Fibroblast of villous mesenchyme (primary cell): ENCODE data around the gene NSUN7. TPM values are rescaled to one million over a fixed set of nuclear protein-coding genes. Genes with fewer than 3 reads are reported as not detected.

Experiments
- DNase-seq: peaks from one replicate; pipeline ENCODE4 v3.0.0-alpha.2; 2010; ENCODE audit warnings: low read depth
- H3K4me3 ChIP-seq: 2 replicates; pipeline ENCODE4 v1.5.1; 2011; ENCODE audit warnings: low read depth, mild to moderate bottlenecking, low read length
- total RNA-seq: library from RNA; depleted of rRNA; stranded (reverse); fragments of >200 nt; gene quantifications from 2 replicates; pipeline ENCODE4 v1.2.3, GENCODE V29; 2012
- TF ChIP-seq, protein P1 (sequence below): IDR thresholded peaks from 2 replicates; pipeline ENCODE4 v1.5.1; 2012; ENCODE audit warnings: low read depth, mild to moderate bottlenecking, low read length; ENCODE audit not compliant: insufficient read depth

NSUN7 gene
- total RNA-seq, 1 donor = 0.86 TPM

GRCh38 chr4:40837094-40837870 is 87.5 kb downstream of the NSUN7 start:
- no peak overlapping the region for H3K4me3 ChIP-seq
- TF ChIP-seq, protein P1, sequence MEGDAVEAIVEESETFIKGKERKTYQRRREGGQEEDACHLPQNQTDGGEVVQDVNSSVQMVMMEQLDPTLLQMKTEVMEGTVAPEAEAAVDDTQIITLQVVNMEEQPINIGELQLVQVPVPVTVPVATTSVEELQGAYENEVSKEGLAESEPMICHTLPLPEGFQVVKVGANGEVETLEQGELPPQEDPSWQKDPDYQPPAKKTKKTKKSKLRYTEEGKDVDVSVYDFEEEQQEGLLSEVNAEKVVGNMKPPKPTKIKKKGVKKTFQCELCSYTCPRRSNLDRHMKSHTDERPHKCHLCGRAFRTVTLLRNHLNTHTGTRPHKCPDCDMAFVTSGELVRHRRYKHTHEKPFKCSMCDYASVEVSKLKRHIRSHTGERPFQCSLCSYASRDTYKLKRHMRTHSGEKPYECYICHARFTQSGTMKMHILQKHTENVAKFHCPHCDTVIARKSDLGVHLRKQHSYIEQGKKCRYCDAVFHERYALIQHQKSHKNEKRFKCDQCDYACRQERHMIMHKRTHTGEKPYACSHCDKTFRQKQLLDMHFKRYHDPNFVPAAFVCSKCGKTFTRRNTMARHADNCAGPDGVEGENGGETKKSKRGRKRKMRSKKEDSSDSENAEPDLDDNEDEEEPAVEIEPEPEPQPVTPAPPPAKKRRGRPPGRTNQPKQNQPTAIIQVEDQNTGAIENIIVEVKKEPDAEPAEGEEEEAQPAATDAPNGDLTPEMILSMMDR = no peak
- DNase-seq = no peak

GRCh38 chr4:40838742-40839141 is 89.0 kb downstream of the NSUN7 start:
- no peak overlapping the region for H3K4me3 ChIP-seq
- no peak for DNase-seq
- TF ChIP-seq, protein P1 = no peak

DNA sequence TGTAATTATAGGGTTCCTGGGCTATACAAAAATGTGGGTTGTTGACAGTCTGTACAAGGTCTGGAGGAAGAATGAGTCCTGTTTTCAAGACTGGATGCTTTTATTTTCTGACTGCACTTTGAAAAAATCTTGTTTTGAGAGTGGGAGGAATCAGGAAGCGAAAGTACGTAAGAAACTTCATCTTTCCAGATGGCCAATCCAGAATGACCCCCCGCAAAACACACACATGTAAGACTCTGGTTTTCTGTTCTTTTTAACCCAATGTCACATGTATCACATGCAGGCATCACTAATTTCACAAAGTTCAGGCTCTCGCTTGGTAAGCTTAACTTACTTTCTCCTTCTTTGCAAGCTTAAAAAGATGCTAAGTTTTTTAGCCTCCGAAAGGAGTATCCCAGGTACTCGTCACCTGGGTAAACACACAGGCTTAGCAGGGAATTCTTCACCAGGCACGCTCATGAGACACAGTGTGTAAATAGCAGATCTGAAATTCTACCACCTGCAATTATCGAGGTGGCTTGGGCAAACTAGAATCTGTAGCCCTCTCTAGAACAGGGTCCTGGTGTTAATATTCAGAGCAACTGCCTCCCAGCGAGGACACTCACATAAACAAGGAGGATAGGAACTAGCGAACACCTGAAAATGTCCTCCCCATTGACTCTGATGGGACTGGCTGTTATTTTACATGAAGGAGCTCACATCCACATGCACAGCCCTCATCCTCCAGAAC is 90.7 kb downstream of the NSUN7 start:
- DNase-seq = peak; percentile 26
- TF ChIP-seq, protein P1 = no peak
- H3K4me3 ChIP-seq = no peak overlapping the region

DNA sequence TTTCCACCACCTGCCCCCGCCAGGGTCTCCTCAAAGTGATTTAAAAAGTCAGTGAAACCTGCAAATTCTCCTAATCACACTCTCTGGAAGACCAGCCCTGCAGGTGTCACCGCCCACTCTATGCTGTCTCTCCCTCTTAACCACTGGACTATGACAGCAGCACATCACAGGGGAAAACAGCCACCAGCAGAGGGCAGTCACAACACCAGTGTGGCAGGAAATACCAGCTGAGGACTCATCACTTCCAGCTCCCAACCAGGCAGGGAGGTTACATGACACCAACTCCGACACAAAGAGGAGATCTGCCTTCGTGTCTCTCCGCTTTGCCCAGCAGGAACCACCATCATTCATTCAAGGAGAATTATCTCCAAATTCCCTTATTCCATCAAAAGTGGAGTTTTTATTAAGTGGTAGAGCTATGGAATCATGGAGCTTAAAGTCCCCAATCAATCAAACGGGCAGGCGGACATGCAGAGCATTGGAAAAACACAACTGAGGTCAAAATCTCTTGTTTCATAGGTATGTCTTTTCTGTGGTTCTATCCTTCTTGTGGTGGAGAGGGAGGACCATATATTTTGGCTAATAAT is 91.3 kb downstream of the NSUN7 start:
- peak; percentile 72 for DNase-seq
- TF ChIP-seq, protein P1 = peak; percentile 78
- H3K4me3 ChIP-seq = no peak overlapping the region

DNA sequence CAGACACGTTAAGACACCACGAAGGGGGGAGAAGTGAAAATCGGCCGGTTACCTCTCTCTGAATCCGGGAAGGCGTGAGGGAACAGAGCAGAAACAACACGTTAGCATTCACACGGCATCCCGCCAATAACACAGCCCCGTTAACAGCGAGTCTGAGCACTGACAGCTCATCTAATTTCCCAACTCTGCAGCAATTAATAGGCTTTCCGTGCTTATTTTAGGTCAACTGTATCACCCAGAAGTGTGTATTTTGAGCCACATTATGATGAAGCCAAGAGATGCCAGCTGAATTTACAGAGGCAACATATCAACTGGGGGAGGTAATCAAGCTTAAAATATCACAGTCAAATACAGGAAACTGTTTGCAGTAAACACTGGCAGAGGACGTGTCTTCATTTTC is 92.6 kb downstream of the NSUN7 start:
- no peak overlapping the region for H3K4me3 ChIP-seq
- TF ChIP-seq, protein P1 = no peak
- DNase-seq = no peak

- H3K4me3 ChIP-seq = no peak overlapping the region
- TF ChIP-seq, protein P1 = no peak
- DNase-seq = no peak
These were observed 93.1 kb downstream of the NSUN7 start for GRCh38 chr4:40842725-40843423.
